Activated naive CD4-positive, alpha-beta T cell treated with anti-CD3 and anti-CD28 coated beads, Interleukin-2, amount 50 U/mL, for 72 hours (primary cell): ENCODE measurements around the gene MAGED2. TPM values are rescaled to one million over a fixed set of nuclear protein-coding genes. Genes with fewer than 3 reads are reported as not detected.
A peak's percentile ranks its signal among the peaks of the same experiment; 100 is the strongest.
"Not testable (repeated sequence)": the region's sequence is repeated elsewhere in the genome, so short reads cannot be mapped to it uniquely, and the experiment has no call there.

Experiments used
- ATAC-seq, 2 donors: fragments of 150-1000 bp; cut with Tn5 transposase; 2 replicates each; pipeline ENCODE4 v1.10.0; 2021; ENCODE audit warnings: mild to moderate bottlenecking in 2 of 2, moderate library complexity in 2 of 2
- DNase-seq, 2 donors: peaks; one replicate each; pipeline ENCODE4 v3.0.0; 2021 to 2022; ENCODE audit warnings: low spot score in 2 of 2
- H3K27ac Mint-ChIP-seq, 2 donors: one replicate each; pipeline ENCODE4 v1.8.0; 2022; ENCODE audit warnings: mild to moderate bottlenecking in 2 of 2, mixed read lengths in 2 of 2
- H3K36me3 Mint-ChIP-seq, 2 donors: one replicate each; pipeline ENCODE4 v1.8.0; 2022; ENCODE audit warnings: mixed read lengths in 2 of 2
- H3K9me3 Mint-ChIP-seq, 2 donors: one replicate each; pipeline ENCODE4 v1.8.0; 2022; ENCODE audit warnings: mixed read lengths in 2 of 2
- total RNA-seq, 2 donors: library from RNA; stranded (reverse); gene quantifications; one replicate each; pipeline ENCODE4 v1.2.3, GENCODE V29; 2022

The MAGED2 gene
- total RNA-seq, 2 donors from 2014 or later, result 35.2 to 43.5 TPM

DNA sequence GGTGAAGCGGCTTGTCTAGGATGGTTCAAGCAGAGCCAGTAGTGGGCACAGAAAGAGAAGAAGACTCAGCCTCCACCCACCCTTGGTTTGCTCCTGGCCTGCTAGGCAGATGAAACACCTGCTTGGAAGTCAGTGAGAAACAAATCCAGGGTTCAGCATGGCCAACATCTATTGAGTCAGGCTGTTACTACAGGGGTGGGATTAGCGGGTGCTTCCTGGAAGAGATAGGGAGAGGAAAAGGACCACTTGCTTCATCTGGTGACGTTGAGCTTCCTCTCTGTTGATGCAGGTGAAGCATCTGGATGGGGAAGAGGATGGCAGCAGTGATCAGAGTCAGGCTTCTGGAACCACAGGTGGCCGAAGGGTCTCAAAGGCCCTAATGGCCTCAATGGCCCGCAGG lies 3.0 kb downstream of the MAGED2 start:
- DNase-seq, result no peak
- H3K36me3 Mint-ChIP-seq, result peaks cover 0 to 4% of the 10 kb centered on the region in 2 donors

DNA sequence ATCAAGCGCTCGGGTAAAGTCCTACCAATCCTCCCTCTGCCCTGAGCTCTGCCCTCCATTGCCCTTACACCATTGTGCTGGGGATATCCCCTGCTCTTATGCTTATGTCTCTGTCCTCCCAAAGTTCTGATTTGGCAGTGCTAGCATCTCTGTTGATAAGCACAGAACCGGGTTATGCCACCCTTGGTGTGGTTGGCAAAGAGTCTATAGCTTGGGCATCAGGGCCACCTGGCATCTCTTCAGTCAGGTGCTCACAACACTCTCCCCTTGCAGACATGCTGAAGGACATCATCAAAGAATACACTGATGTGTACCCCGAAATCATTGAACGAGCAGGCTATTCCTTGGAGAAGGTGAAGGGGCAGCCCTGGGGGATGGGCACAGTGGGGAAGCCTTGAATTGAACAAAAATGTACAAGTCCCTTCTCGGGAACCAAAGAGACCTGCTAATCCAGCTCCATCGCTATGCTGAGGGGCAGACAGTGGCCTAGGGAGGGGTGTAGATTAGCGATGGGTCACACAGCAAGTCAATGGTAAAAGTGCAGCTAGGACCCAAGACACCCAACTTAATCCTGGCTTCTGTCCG lies 3.8 kb downstream of the MAGED2 start:
- Mint-ChIP-seq H3K9me3 (no peaks in the 10 kb centered on the region), H3K27ac (peak overlapping the region in 1 of 2 donors; percentile 29), H3K36me3 (peaks cover 6 to 11% of the 10 kb centered on the region in 2 donors)
- ATAC-seq (no peak), DNase-seq (no peak)

More for the DNA sequence above, 3.0 kb downstream of the MAGED2 start:
- Mint-ChIP-seq H3K27ac (no peak overlapping the region), H3K9me3 (no peaks in the 10 kb centered on the region)
- no peak for ATAC-seq

DNA sequence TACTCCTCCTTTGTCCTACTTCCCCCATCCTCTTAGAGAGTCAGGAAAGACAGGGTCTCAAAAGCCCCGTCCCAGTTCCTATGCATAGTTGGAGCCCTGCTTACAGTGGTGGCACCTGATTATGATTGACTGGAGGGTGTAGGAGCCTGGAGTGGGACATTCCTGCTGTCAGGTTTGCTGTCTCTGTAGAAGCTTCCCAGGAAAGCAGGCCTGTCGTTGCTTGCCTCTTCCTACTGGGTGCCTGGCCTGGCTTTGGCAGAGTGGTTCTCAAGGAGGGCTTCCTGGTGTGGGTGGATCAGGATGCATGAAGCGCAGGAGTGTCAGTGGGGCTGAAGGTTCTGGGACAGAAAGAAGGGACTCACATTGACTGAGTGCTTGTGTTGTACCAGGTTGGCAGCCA lies 4.8 kb downstream of the MAGED2 start:
- peaks cover 6 to 13% of the 10 kb centered on the region in 2 donors for H3K36me3 Mint-ChIP-seq
- no peak for DNase-seq
- H3K27ac Mint-ChIP-seq, result no peak overlapping the region
- no peaks in the 10 kb centered on the region for H3K9me3 Mint-ChIP-seq
- no peak for ATAC-seq

DNA sequence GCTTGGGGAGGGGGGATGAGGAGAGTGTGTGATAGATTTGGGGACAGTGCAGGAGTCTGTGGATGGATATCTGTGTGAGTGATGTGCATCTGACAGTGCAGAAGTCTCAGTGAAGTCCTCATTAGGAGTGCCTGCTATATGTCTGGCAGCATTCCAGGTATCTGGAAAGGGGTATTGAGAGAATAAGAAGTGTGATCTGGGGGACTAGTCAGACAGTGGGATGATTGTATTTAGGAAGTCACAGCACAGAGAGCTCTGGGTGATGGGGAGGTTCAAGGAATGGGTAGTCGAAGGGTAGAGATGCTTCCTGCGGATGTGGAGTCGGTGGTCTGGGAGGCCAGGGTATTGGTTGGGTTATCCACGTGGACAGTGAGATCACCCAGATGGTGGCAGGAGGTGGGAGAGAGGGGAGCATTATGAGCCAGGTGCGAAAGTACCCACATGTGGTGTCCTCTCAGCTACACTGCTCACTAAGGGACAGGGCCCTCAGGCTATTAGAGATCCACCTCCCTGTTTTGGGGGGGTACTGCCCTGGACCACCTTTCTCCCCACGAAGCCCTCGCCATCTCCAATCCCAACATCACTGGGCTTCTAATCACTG lies 9.8 kb downstream of the MAGED2 start:
- Mint-ChIP-seq H3K9me3 (no peaks in the 10 kb centered on the region), H3K36me3 (peaks cover 6 to 8% of the 10 kb centered on the region in 2 donors), H3K27ac (no peak overlapping the region)
- ATAC-seq (no peak), DNase-seq (no peak)

DNA sequence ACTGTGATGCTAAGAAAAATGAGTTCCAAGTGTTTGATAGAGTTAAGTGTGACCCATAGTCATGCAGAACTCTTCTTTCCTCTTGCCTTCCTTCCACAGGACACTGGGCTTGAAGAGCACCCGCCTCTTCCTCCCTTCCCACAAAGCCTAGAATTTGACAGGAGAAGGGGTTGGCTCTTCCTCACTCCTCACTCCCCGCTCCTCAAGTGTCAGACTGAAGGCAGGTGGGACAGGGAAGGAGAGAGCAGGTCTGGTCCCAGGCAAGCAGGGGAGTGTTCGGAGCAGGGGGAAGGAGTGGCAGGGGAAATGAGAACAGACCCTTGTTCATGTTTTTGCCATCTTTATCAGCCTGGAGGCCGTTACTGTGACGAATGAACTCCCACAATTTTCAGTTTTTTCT lies 10.7 kb downstream of the MAGED2 start:
- peaks cover 6 to 8% of the 10 kb centered on the region in 2 donors for H3K36me3 Mint-ChIP-seq
- H3K9me3 Mint-ChIP-seq, result no peaks in the 10 kb centered on the region
- DNase-seq (no peak), ATAC-seq (no peak)
- no peak overlapping the region for H3K27ac Mint-ChIP-seq

DNA sequence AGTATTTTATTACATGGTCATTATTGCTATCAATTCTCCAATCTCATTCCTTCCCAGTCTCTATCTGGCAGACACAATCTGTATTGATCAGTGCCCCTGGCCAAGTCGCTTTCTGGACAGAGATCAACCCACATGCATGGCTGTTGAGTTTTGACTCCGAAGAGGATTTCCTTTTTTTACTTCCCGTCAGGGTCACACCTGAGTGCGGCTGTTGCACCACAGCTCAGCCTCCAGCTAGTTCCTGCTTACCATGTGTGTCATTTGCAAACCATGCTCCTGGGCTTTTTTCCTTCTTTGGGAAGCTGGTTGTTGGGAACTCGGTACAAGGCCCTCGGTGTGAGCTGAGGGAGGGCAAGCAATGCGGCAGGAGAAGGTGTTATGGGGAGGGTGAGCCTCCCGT lies 11.7 kb downstream of the MAGED2 start:
- H3K36me3 Mint-ChIP-seq, result peaks cover 6 to 8% of the 10 kb centered on the region in 2 donors
- DNase-seq (no peak), ATAC-seq (no peak)
- no peak overlapping the region for H3K27ac Mint-ChIP-seq
- no peaks in the 10 kb centered on the region for H3K9me3 Mint-ChIP-seq

DNA sequence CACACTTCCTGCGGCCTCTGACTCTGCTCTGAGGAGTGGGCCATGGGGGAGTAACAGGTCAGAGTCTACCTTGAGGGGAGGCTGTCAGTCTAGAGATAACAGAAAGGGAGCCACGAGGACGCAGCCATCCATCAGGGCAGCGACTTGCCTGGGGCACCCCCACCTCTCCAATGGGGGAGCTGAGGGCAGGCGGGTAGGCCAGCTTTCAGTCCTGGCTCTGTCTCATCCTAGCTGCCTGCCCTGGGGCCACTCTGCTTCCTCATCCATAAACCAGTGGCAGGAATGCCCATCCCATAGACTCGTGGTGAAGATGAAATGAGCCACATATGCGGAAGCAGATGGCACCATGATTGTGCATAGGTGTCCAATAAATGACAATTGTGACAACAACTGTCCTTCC lies 13.2 kb downstream of the MAGED2 start:
- no peak overlapping the region for H3K27ac Mint-ChIP-seq
- no peaks in the 10 kb centered on the region for H3K9me3 Mint-ChIP-seq
- DNase-seq (no peak), ATAC-seq (no peak)
- peaks cover 6 to 8% of the 10 kb centered on the region in 2 donors for H3K36me3 Mint-ChIP-seq

DNA sequence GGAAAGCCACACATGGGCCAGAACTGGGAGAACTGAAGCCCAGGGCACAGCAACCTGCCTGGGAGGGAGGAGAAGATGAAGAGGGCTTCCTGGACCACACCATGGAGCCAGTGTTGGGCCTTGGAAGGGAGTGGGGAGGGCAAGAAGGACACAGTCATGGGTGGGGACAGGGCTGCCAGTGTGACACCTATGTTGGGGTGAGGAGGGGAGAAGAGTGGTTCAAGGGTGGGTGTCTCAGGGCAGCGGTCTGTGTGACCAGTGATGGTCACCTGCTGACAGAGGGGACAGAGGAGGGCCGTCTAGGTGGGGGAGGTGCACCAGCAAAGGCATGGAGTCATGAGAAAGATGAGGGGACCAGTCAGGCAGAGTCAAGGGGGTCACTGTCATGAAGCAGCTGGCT lies 13.8 kb downstream of the MAGED2 start:
- Mint-ChIP-seq H3K36me3 (peaks cover under 1 to 3% of the 10 kb centered on the region in 2 donors), H3K27ac (no peak overlapping the region), H3K9me3 (no peaks in the 10 kb centered on the region)
- DNase-seq (no peak), ATAC-seq (no peak)

DNA sequence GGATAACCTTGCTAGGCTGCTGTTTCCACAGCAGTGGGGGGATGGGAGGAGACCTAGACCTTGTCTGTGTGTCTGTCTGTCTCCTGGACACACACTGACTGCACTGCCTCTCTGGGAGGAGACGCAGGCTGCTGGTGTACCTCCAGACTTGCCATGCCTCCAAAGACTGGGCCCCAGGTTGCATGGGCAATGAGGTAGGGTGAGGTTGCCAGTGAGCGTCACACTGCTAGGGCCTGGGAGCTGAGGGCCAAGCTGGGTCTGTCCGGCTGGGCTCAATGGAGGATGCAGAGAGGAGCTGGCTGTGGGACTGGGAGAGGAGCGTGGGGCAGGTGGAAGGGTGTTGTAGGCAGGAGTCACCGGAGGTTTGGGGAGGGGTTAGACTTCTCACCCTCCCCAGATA lies 16.6 kb downstream of the MAGED2 start:
- Mint-ChIP-seq H3K36me3 (no peaks in the 10 kb centered on the region), H3K27ac (no peak overlapping the region), H3K9me3 (no peaks in the 10 kb centered on the region)
- ATAC-seq, result no peak
- no peak for DNase-seq

DNA sequence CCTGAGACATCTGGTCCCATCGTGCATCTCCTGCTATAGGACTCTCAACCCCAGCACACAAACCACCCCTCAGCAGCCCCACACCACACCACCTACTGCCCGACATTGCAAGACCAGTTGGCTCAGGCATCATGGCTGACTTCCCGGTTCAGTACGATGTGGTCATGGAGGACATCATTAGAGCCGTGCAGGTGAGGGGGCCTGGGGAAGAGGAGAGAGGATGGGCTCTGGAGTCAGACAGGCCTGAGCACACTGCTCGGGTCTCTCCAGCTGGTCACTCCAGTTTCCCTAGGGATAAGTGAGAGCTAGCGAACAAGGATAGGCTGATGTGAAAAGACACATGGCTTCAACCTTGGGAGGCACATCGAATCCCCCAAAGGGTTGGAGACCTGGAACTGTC lies 17.2 kb downstream of the MAGED2 start:
- ATAC-seq (no peak), DNase-seq (no peak)
- no peaks in the 10 kb centered on the region for H3K36me3 Mint-ChIP-seq
- no peaks in the 10 kb centered on the region for H3K9me3 Mint-ChIP-seq
- H3K27ac Mint-ChIP-seq, result no peak overlapping the region

DNA sequence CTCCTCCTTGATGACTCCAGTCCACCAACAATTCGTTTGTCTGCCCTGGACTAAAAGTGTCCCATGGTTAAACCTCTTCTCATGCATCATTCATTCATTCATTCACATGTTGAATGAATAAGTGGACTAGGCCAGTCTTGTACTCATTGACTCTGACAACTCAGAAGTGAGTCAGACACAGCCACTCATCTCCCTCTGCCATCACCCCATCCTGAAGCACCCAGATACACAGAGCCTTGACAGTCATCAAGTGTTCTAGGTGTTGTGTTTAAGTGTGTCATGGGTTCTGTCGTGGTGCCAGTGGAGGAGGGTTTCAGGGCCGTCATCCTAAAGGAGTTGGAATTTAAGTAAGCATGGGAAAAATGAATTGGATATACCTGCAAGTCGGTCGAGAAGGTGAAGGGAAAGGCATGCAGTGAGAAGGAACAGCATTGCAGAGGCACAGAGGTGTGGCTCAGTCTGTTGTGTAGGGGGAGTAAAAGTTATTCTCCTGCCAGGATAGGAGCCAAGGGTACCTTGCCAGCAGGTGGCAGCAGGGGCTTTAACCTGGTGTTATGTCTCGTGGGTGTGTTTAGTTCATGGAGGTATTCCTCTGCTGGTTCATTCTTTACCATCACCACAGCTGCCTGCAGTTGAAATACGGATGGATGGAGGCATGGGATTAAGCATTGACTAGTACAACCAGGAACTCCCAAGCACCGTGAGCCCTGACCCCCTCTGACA lies 18.3 kb downstream of the MAGED2 start:
- Mint-ChIP-seq H3K36me3 (no peaks in the 10 kb centered on the region), H3K9me3 (no peaks in the 10 kb centered on the region), H3K27ac (no peak overlapping the region)
- peak; percentile 30 to 64 for ATAC-seq
- peak in 1 of 2 donors; percentile 7 for DNase-seq

DNA sequence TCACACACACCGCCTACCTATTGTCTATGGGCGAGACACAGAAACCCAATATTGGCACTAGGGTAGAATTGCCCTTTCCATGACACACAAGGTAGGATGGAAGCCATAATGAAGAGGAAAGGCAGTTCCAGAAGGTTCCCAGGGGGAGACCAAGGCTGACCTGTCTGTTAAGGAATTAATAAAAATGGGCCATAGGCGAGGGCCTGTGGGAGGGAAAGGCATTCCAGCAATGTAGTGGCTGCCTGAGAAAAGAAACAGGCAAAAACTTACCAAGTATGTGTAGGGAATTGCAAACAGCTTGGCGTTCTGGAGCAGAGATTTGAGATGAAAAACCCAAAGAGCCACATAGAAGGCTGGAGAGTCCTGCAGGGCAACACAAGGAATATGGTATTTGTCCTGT lies 19.1 kb downstream of the MAGED2 start:
- no peaks in the 10 kb centered on the region for H3K36me3 Mint-ChIP-seq
- no peak overlapping the region for H3K27ac Mint-ChIP-seq
- no peak for DNase-seq
- ATAC-seq, result no peak
- H3K9me3 Mint-ChIP-seq, result no peaks in the 10 kb centered on the region

DNA sequence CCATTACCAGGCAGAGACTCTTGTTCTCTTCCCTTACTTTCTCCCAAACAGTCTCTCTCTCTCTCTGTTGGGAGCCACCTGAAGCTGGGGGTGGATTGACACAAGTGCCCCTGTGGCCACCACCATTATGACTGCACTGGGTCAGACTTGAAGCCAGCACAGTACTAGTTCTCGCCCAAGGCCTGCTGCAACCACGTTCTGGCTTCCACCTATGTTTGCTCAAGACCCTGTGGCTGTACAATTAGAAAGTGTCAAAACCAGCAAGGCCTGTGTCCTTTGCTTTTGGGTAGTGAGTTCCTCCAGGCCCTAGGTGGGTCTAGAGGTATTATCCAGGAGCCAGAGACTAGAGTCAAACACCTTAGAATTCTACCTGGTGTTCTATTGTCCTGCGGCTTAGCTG lies 31.0 kb downstream of the MAGED2 start:
- DNase-seq, result no peak
- no peak for ATAC-seq
- no peak overlapping the region for H3K27ac Mint-ChIP-seq
- peaks cover 0 to 4% of the 10 kb centered on the region in 2 donors for H3K9me3 Mint-ChIP-seq
- H3K36me3 Mint-ChIP-seq, result no peaks in the 10 kb centered on the region

DNA sequence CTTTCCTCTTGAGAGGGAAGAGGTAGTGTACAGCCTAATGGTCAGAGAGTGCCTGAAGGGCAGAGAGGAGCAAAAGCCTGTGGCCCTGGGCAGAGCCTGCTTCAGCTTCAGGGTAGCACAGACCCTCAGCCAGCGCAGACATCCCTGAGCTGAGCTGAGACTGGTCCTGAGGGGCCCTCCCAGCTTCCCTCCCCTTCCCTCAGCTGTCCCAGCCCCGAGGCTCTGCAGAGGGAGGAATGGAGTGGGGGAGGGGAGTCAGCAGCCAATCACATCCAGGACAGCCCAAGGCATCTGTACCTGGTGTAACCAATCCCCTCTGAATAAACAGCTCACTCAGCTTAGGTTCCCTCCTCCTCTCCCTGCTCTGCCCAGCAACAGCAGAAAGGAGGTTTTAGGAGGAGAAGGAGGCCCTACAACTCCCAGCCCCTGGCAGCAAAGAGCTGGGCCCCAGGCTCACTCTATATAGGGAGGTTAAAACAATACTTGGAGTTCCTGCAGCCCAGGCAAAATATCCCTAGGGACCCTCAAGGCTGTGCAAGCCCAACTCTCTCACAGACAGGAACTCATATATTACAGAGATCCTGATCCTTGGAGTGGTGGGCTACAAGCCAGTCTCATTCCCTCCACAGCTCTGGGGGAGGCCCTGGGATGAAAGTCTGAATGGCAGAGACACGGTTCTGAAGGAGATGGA lies 33.8 kb downstream of the MAGED2 start:
- ATAC-seq, H3K36me3 Mint-ChIP-seq, H3K27ac Mint-ChIP-seq, H3K9me3 Mint-ChIP-seq, DNase-seq: not testable (repeated sequence)

DNA sequence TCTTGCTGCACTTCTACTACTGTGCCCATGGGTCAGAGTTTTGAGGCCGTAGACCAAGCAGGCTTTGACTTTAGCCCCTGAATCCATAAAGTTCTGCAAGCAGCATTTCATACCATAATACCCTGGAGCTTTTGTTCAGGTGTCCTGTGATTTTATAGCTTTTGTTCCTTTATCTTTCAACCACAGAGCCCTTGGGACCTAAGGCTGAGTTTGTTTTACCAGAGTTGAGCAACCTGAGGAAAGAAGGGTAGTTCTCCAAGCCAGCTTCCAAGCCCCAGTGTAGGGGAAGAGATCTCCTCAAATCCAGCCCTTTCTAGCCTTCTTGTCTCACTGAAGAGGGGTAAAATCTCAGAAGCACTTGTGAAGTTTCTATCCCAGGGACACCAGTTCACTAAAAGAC lies 35.1 kb downstream of the MAGED2 start:
- H3K9me3 Mint-ChIP-seq, result peaks cover 3 to 5% of the 10 kb centered on the region in 2 donors
- no peak overlapping the region for H3K27ac Mint-ChIP-seq
- no peak for DNase-seq
- H3K36me3 Mint-ChIP-seq, result no peaks in the 10 kb centered on the region
- no peak for ATAC-seq

DNA sequence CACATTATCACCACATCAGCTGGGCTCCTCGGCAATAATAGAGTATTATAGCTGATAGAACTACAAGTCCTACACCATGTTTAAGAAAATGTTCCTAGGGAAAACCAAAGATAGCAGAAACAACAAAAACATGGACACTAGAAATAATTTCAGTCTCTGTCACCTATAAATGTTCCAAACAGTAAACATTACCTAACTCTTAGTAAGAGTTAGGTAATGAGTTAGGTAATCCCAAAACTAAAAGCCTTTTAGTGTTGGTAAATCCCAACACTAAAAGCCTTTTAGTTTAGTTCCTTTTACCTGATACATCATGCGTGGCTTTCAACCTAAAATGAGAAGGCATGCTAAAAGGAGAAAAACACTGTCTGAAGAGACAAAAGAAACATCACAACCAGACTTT lies 35.5 kb downstream of the MAGED2 start:
- Mint-ChIP-seq H3K27ac (no peak overlapping the region), H3K9me3 (peaks cover 3 to 5% of the 10 kb centered on the region in 2 donors)
- no peak for DNase-seq

DNA sequence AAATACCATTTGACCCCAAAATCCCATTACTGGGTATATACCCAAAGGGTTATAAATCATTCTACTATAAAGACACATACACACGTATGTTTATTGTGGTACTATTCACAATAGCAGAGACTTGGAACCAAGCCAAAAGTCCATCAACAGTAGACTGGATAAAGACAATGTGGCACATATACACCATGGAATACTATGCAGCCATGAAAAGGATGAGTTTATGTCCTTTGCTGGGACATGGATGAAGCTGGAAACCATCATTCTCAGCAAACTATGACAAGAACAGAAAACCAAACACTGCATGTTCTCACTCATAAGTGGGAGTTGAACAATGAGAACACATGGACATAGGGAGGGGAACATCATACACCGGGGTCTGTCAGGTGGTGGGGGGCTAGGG lies 40.2 kb downstream of the MAGED2 start:
- H3K27ac Mint-ChIP-seq, H3K36me3 Mint-ChIP-seq: not testable (repeated sequence)

More for the DNA sequence above, 35.5 kb downstream of the MAGED2 start:
- ATAC-seq, result no peak
- no peaks in the 10 kb centered on the region for H3K36me3 Mint-ChIP-seq

More for the DNA sequence above, 40.2 kb downstream of the MAGED2 start:
- not testable (repeated sequence) for H3K9me3 Mint-ChIP-seq, DNase-seq, ATAC-seq
